NCI-H1105 treated with DMSO at 0.1 percent for 48 hours (cell line): Measurements from ENCODE around the gene TTLL12.

ENCODE experiments used
- DNase-seq: peaks from one replicate; lab custom pipeline; 2025; lab: John Stamatoyannopoulos, UW

The TTLL12 gene

GRCh38 chr22:43172191-43172590, 14.7 kb downstream of the TTLL12 start:
- no peak for DNase-seq

- DNase-seq, result no peak
Measured at GRCh38 chr22:43171607-43172006, 15.3 kb downstream of the TTLL12 start.

- DNase-seq, result no peak
Measured at GRCh38 chr22:43171019-43171491, 15.9 kb downstream of the TTLL12 start.

GRCh38 chr22:43170131-43170480, 16.8 kb downstream of the TTLL12 start:
- DNase-seq, result no peak

GRCh38 chr22:43169310-43170130, 17.4 kb downstream of the TTLL12 start:
- DNase-seq, result no peak

- no peak for DNase-seq
Measured at GRCh38 chr22:43168471-43169309, 18.2 kb downstream of the TTLL12 start.

- DNase-seq, result no peak
Measured at GRCh38 chr22:43167001-43167589, 19.8 kb downstream of the TTLL12 start.

- no peak for DNase-seq
Measured at GRCh38 chr22:43166132-43166930, 20.6 kb downstream of the TTLL12 start.

- no peak for DNase-seq
Measured at GRCh38 chr22:43164636-43165035, 22.3 kb downstream of the TTLL12 start.

GRCh38 chr22:43163241-43163795, 23.6 kb downstream of the TTLL12 start:
- DNase-seq, result no peak

- DNase-seq, result no peak
Measured at GRCh38 chr22:43162412-43163150, 24.4 kb downstream of the TTLL12 start.

- no peak for DNase-seq
Measured at GRCh38 chr22:43160497-43161126, 26.3 kb downstream of the TTLL12 start.

GRCh38 chr22:43159484-43160178, 27.3 kb downstream of the TTLL12 start:
- no peak for DNase-seq

GRCh38 chr22:43158778-43159483, 28.0 kb downstream of the TTLL12 start:
- DNase-seq, result no peak

GRCh38 chr22:43157874-43158546, 28.9 kb downstream of the TTLL12 start:
- DNase-seq, result no peak

GRCh38 chr22:43156413-43156812, 30.5 kb downstream of the TTLL12 start:
- DNase-seq, result no peak

GRCh38 chr22:43155789-43156188, 31.1 kb downstream of the TTLL12 start:
- DNase-seq, result no peak

GRCh38 chr22:43154887-43155536, 31.9 kb downstream of the TTLL12 start:
- no peak for DNase-seq
